H1 (cell line): Measurements from ENCODE around the gene KCND3. TPM values are rescaled to one million over a fixed set of nuclear protein-coding genes. Genes with fewer than 3 reads are reported as not detected.

Source experiments
- KDM5A ChIP-seq: fragments of 200-600 bp; IDR thresholded peaks from 2 replicates; pipeline ENCODE4 v1.7.1; 2012; ENCODE audit warnings: mild to moderate bottlenecking, low read length, inconsistent platforms, mixed read lengths
- polyA plus RNA-seq, 7 experiments: library from polyadenylated mRNA; depleted of rRNA in 3 of 7; stranded (reverse) in 5 of 7; unstranded in 2 of 7; fragments of >200 nt in 5 of 7; fragments of 200-250 nt in 2 of 7; gene quantifications; 1 replicate in 5 of 7; 2 replicates in 1 of 7; 4 replicates in 1 of 7; pipeline versions ENCODE4 v1.2.1 to v1.2.3, GENCODE V29; 2011 to 2013; ENCODE audit warnings: missing spikeins in 2 of 7, mixed read lengths in 2 of 7
- total RNA-seq: library from RNA; stranded (reverse); fragmentation: NEBNext Ultra II Directional; extraction: Animal tissue kit (Norgen Biotek cat#: 25700); gene quantifications from 2 replicates; pipeline ENCODE4 v1.2.1, GENCODE V29; 2021
- TF ChIP-seq, protein P1 (sequence below): fragments of 300-600 bp; sonication (generic); IDR thresholded peaks from 2 replicates; pipeline ENCODE4 v1.7.1; 2012; ENCODE audit warnings: low read length, moderate library complexity, mild to moderate bottlenecking, inconsistent platforms; ENCODE audit not compliant: insufficient replicate concordance

Gene KCND3
- total and polyA plus RNA-seq, 2 of the 8 experiments (the other 6 are each of a cell fraction or from before 2014, with no cell fraction given) = 0.14 to 0.48 TPM

DNA sequence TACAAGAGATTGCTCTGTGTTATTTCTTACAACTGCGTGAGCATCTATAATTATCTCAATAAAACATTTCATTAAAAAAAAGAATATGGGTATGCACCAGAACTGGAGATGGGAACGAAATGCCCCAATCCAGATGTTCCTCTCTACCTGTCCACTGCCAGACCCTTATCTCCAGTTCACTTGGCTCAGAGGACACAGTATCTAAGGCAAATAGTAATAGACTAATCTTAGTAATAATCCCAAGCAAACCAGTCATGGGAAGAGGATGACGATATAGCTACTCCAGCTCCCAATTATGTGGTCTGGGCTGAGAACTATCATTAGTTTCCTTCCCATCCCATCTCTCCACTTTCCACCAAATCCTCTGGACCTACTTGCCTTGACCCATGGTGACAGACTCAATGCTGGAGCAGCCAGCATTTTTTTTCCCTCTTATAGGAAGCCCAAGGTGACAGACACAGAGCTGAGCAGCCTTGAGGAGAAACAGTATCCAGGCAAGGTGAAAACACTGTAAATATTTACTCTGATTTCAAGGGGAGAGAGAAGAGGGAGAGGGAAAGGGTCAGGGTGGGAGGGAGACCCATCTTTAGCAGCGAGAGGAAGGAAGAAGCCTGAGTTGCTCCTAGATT lies 205.1 kb downstream of the KCND3 start (continued):
- TF ChIP-seq, protein P1, sequence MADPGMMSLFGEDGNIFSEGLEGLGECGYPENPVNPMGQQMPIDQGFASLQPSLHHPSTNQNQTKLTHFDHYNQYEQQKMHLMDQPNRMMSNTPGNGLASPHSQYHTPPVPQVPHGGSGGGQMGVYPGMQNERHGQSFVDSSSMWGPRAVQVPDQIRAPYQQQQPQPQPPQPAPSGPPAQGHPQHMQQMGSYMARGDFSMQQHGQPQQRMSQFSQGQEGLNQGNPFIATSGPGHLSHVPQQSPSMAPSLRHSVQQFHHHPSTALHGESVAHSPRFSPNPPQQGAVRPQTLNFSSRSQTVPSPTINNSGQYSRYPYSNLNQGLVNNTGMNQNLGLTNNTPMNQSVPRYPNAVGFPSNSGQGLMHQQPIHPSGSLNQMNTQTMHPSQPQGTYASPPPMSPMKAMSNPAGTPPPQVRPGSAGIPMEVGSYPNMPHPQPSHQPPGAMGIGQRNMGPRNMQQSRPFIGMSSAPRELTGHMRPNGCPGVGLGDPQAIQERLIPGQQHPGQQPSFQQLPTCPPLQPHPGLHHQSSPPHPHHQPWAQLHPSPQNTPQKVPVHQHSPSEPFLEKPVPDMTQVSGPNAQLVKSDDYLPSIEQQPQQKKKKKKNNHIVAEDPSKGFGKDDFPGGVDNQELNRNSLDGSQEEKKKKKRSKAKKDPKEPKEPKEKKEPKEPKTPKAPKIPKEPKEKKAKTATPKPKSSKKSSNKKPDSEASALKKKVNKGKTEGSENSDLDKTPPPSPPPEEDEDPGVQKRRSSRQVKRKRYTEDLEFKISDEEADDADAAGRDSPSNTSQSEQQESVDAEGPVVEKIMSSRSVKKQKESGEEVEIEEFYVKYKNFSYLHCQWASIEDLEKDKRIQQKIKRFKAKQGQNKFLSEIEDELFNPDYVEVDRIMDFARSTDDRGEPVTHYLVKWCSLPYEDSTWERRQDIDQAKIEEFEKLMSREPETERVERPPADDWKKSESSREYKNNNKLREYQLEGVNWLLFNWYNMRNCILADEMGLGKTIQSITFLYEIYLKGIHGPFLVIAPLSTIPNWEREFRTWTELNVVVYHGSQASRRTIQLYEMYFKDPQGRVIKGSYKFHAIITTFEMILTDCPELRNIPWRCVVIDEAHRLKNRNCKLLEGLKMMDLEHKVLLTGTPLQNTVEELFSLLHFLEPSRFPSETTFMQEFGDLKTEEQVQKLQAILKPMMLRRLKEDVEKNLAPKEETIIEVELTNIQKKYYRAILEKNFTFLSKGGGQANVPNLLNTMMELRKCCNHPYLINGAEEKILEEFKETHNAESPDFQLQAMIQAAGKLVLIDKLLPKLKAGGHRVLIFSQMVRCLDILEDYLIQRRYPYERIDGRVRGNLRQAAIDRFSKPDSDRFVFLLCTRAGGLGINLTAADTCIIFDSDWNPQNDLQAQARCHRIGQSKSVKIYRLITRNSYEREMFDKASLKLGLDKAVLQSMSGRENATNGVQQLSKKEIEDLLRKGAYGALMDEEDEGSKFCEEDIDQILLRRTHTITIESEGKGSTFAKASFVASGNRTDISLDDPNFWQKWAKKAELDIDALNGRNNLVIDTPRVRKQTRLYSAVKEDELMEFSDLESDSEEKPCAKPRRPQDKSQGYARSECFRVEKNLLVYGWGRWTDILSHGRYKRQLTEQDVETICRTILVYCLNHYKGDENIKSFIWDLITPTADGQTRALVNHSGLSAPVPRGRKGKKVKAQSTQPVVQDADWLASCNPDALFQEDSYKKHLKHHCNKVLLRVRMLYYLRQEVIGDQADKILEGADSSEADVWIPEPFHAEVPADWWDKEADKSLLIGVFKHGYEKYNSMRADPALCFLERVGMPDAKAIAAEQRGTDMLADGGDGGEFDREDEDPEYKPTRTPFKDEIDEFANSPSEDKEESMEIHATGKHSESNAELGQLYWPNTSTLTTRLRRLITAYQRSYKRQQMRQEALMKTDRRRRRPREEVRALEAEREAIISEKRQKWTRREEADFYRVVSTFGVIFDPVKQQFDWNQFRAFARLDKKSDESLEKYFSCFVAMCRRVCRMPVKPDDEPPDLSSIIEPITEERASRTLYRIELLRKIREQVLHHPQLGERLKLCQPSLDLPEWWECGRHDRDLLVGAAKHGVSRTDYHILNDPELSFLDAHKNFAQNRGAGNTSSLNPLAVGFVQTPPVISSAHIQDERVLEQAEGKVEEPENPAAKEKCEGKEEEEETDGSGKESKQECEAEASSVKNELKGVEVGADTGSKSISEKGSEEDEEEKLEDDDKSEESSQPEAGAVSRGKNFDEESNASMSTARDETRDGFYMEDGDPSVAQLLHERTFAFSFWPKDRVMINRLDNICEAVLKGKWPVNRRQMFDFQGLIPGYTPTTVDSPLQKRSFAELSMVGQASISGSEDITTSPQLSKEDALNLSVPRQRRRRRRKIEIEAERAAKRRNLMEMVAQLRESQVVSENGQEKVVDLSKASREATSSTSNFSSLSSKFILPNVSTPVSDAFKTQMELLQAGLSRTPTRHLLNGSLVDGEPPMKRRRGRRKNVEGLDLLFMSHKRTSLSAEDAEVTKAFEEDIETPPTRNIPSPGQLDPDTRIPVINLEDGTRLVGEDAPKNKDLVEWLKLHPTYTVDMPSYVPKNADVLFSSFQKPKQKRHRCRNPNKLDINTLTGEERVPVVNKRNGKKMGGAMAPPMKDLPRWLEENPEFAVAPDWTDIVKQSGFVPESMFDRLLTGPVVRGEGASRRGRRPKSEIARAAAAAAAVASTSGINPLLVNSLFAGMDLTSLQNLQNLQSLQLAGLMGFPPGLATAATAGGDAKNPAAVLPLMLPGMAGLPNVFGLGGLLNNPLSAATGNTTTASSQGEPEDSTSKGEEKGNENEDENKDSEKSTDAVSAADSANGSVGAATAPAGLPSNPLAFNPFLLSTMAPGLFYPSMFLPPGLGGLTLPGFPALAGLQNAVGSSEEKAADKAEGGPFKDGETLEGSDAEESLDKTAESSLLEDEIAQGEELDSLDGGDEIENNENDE = no peak
- TF ChIP-seq KDM5A = no peak
